22Rv1 (cell line): ENCODE measurements around the gene SLC43A2.

ENCODE experiments used
- CTCF ChIP-seq: fragments of 450-650 bp; IDR thresholded peaks from 2 replicates; pipeline ENCODE4 v1.5.1; 2017; ENCODE audit warnings: mild to moderate bottlenecking
- ZFX ChIP-seq: fragments of 450-650 bp; IDR thresholded peaks from 2 replicates; pipeline ENCODE4 v1.6.1; 2017; ENCODE audit warnings: antibody characterized with exemption, borderline replicate concordance

- no peak for TF ChIP-seq CTCF
- no peak for TF ChIP-seq ZFX
Observed at GRCh38 chr17:1592751-1593629, 35.6 kb downstream of the SLC43A2 start.
